Calu3 (cell line): Measurements from ENCODE around the gene REEP5. TPM values are rescaled to one million over a fixed set of nuclear protein-coding genes. Genes with fewer than 3 reads are reported as not detected.

ENCODE experiments used
- Bru-seq: library from RNA; stranded (reverse); fragments of 400-500 nt; gene quantifications from one replicate; lab custom pipeline; 2021; lab: Mats Ljungman, UMichigan
- BruChase-seq, 2 experiments: library from RNA; stranded (reverse); fragments of 400-500 nt; gene quantifications; one replicate each; lab custom pipeline; 2021; lab: Mats Ljungman, UMichigan
- BruUV-seq: library from RNA; stranded (reverse); fragments of 400-500 nt; replicated peaks from 2 replicates; lab custom pipeline; 2021; lab: Mats Ljungman, UMichigan
- CTCF ChIA-PET: fragments of 300-600 bp; sonication (Branson Sonifier 250); formaldehyde crosslinking; loops from one replicate; lab custom pipeline; 2022; ENCODE audit warnings: antibody characterized with exemption; lab: Charles Lee
- DNase-seq: peaks from one replicate; pipeline ENCODE4 v3.0.0; 2022
- H3K27ac Mint-ChIP-seq: one replicate; pipeline ENCODE4 v1.8.0; 2022; ENCODE audit warnings: mixed read lengths; ENCODE audit not compliant: unreplicated experiment
- H3K27me3 Mint-ChIP-seq: one replicate; pipeline ENCODE4 v1.8.0; 2022; ENCODE audit warnings: mixed read lengths; ENCODE audit not compliant: unreplicated experiment
- H3K36me3 Mint-ChIP-seq: one replicate; pipeline ENCODE4 v1.8.0; 2022; ENCODE audit warnings: mild to moderate bottlenecking, moderate library complexity, mixed read lengths; ENCODE audit not compliant: insufficient read depth, unreplicated experiment
- H3K4me1 Mint-ChIP-seq: one replicate; pipeline ENCODE4 v1.8.0; 2022; ENCODE audit warnings: mild to moderate bottlenecking, low read depth, mixed read lengths; ENCODE audit not compliant: unreplicated experiment
- H3K4me3 Mint-ChIP-seq: one replicate; pipeline ENCODE4 v1.8.0; 2022; ENCODE audit warnings: mild to moderate bottlenecking, low read depth, moderate library complexity, mixed read lengths; ENCODE audit not compliant: unreplicated experiment
- H3K9me3 Mint-ChIP-seq: one replicate; pipeline ENCODE4 v1.8.0; 2022; ENCODE audit warnings: low read depth, mixed read lengths; ENCODE audit not compliant: unreplicated experiment
- intact Hi-C: fragments of 100-400 bp; cut with micrococcal nuclease; formaldehyde crosslinking; loops from one replicate; pipeline ENCODE4 v1.10.0; 2022; ENCODE audit not compliant: unreplicated experiment
- long read RNA-seq: library from polyadenylated mRNA; stranded (forward); transcript quantifications from one replicate; pipeline ENCODE4 v2.0.0, GENCODE V29; 2022
- total RNA-seq: library from RNA; stranded (reverse); gene quantifications from 2 replicates; pipeline ENCODE4 v1.2.3, GENCODE V29; 2022
- TF ChIP-seq, protein P1 (sequence below): fragments of 200-600 bp; IDR thresholded peaks from one replicate; pipeline ENCODE4 v1.8.0; 2022; ENCODE audit warnings: antibody characterized with exemption; ENCODE audit not compliant: unreplicated experiment

REEP5 gene
- total RNA-seq: 123 and 130 TPM in 2 replicates
- percentile 87 among the genes with signal in this experiment for Bru-seq, nascent RNA
- percentile 90 among the genes with signal in this experiment for BruChase-seq, experiment 1, labeled RNA remaining after a 6-hour chase
- percentile 81 among the genes with signal in this experiment for BruChase-seq, experiment 2, labeled RNA remaining after a 2-hour chase
- long read RNA-seq, transcript REEP5-202 (5 exons, 3,326 nt): major isoform, 403 of 429 reads
- long read RNA-seq, partial matches to known transcripts: 6 of 429 reads
- long read RNA-seq, other reads (novel, unspliced or antisense): 19 of 429 reads

DNA sequence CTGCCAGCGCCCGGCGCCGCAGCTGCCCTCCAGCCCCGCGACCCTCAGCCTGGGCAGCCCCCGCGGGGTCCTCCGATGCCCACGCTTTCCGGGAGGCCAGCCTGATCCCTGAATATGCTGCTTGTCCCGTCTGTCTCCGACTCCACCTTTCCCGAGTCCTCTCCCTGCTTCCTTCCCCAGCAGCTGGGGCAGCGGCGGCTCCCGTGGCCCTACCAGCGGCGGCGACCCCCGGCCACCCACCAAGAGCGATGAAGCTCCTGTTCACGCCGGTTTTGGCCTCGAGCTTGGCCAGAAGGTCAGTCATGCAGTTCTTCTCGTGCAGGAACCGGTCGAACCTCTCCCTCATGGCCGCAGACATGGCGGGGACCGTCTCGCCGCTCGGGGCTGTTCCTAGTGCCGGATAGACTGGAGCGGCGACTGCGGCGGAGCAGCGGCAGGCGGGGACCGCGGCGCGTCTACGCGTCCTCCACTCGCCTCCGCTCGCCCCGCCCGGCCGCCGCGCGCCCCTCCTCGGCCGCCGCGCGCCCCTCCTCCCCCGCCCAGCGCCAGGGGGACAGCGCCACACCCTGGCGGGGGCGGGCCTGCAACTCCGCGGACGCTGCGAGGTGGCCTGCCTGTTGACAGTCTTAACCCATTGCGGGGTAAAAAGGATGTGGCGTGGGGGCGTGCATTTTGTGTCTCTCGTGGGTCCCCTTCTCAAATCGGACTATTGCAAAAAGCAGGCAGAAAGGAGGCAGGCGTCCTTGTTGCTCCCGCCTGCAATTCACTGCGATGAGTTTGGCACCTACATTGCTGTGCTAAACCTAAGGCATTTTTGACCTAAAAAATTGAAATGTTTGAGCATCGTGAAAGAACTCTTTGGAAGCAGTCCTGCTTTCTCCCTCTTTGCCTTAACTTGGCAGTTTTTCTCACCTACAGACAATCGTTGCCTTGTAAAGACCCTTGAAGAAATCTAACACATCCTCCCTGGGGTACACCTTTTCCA lies at the start of gene REEP5:
TSS of gene REEP5 (minus strand) at position 395 of the 985 bp plus-strand sequence. CDS start at position 358, 37 bp downstream.
- intact Hi-C loops: loop anchor here (2.0 to 10.0 kb wide), 3 partner anchors 37 to 227 kb away; partner anchors contain the start of gene SRP19
- Mint-ChIP-seq H3K4me1 (peaks cover 31% of the 10 kb centered on the region), H3K27me3 (no peaks in the 10 kb centered on the region), H3K27ac (peak within 1 kb of the TSS; percentile 81), H3K36me3 (peaks cover 31% of the 10 kb centered on the region), H3K9me3 (no peaks in the 10 kb centered on the region), H3K4me3 (peak within 1 kb of the TSS; percentile 100)
- TF ChIP-seq, protein P1, sequence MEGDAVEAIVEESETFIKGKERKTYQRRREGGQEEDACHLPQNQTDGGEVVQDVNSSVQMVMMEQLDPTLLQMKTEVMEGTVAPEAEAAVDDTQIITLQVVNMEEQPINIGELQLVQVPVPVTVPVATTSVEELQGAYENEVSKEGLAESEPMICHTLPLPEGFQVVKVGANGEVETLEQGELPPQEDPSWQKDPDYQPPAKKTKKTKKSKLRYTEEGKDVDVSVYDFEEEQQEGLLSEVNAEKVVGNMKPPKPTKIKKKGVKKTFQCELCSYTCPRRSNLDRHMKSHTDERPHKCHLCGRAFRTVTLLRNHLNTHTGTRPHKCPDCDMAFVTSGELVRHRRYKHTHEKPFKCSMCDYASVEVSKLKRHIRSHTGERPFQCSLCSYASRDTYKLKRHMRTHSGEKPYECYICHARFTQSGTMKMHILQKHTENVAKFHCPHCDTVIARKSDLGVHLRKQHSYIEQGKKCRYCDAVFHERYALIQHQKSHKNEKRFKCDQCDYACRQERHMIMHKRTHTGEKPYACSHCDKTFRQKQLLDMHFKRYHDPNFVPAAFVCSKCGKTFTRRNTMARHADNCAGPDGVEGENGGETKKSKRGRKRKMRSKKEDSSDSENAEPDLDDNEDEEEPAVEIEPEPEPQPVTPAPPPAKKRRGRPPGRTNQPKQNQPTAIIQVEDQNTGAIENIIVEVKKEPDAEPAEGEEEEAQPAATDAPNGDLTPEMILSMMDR: peak; percentile 83
- BruUV-seq: no TSS peak
- DNase-seq: peak; percentile 93
- CTCF ChIA-PET: interaction anchor here (0.8 to 1.9 kb wide), 5 partner anchors 9 to 54 kb away, joined by 3 to 6 read pairs (median 4); partner anchors contain the start of gene DCP2

DNA sequence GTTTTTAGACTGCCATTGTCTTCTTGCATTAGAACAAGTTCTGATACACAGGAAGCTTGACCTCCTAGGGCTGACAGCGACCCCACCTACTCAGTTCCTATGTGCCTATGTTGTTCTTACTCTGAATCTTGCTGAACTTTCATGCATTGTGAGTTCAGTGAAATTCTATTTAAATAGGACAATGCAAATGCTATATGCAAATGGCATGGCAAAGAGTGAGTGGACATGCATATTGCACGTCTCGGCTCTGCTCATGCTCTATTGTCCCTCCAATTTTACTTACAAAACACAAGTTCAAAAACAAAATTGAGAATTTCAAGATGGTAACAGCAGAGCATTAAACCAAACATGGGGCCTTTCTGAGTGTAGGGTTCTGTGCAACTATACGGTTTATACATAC lies 49.2 kb upstream of the REEP5 start:
- Mint-ChIP-seq H3K36me3 (peaks cover 10% of the 10 kb centered on the region), H3K27me3 (no peaks in the 10 kb centered on the region), H3K9me3 (no peaks in the 10 kb centered on the region), H3K4me3 (no peak overlapping the region), H3K27ac (no peak overlapping the region), H3K4me1 (peaks cover 45% of the 10 kb centered on the region)
- no peak for DNase-seq
- BruUV-seq: no TSS peak
- intact Hi-C loops: no loop called here
- TF ChIP-seq, protein P1: no peak
- CTCF ChIA-PET: no interaction called here

DNA sequence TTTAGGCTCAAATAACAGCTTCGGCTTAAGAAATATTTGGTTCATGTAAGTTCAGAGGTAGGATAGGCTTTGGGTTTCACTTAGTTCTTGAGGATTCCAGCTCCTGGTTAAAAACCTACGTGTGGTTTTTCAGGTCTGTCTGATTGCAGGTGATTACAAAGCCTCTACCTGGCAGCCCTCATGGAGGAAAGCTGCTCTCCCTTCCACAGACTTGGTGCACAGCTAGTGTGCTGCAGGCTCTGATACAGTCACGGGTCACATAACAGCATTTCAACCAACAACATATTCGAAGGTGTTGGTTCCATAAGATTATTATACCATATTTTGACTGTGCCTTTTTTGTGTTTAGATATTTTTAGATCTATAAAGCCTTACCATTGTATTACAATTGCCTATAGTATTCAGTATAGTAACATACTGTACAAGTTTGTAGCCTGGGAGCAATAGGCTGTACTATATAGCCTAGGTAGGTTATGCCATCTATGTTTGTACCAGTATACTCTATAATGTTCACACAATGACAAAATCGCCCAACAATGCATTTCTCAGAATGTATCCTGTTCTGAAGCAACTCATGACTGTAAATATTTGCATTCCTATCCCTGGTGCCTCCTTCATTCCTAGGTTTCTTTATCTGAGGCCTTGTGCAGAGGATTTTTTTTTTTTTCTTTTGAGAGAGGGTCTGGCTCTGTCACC lies 46.5 kb upstream of the REEP5 start:
- Mint-ChIP-seq H3K4me3 (no peak overlapping the region), H3K27me3 (no peaks in the 10 kb centered on the region), H3K4me1 (peaks cover 41% of the 10 kb centered on the region), H3K9me3 (no peaks in the 10 kb centered on the region), H3K27ac (no peak overlapping the region), H3K36me3 (no peaks in the 10 kb centered on the region)
- intact Hi-C loops: loop anchor here (10.0 kb wide), 1 partner anchor 104 kb away; the partner anchor contains the start of gene SRP19
- TF ChIP-seq, protein P1: no peak
- no TSS peak for BruUV-seq
- no peak for DNase-seq
- CTCF ChIA-PET: no interaction called here
